IMR-90 (cell line): Measurements from ENCODE around the gene NDUFAB1. TPM values are rescaled to one million over a fixed set of nuclear protein-coding genes. Genes with fewer than 3 reads are reported as not detected.

Experiments used
- ATAC-seq: fragments of 200-7000 bp; cut with Tn5 transposase; 2 replicates; pipeline ENCODE4 v1.9.1; 2020; ENCODE audit warnings: low read depth, mild to moderate bottlenecking, moderate library complexity
- BruUV-seq: library from RNA; stranded (reverse); fragments of 400-500 nt; replicated peaks from 2 replicates; lab custom pipeline; 2021; lab: Mats Ljungman, UMichigan
- CTCF ChIA-PET: fragments of 300-600 bp; formaldehyde crosslinking; extraction: SDS; loops from one replicate; lab custom pipeline; 2021; ENCODE audit warnings: antibody characterized with exemption; lab: Yijun Ruan, JAX
- POLR2A ChIA-PET: fragments of 300-600 bp; sonication (Branson Sonifier 250); formaldehyde crosslinking; loops from one replicate; lab custom pipeline; 2022; ENCODE audit warnings: antibody characterized with exemption; ENCODE audit not compliant: unreplicated experiment; lab: Charles Lee
- DNase-seq: peaks from one replicate; pipeline ENCODE4 v3.0.0; 2013
- H2AFZ ChIP-seq: replicated peaks from 2 replicates; pipeline ENCODE3; 2013; ENCODE audit warnings: low read length, mild to moderate bottlenecking; ENCODE audit not compliant: poor library complexity
- H2AK5ac ChIP-seq: 2 replicates; pipeline ENCODE4 v1.6.1; 2013; ENCODE audit warnings: low read depth, low read length, inconsistent platforms
- H2AK9ac ChIP-seq: replicated peaks from 2 replicates; pipeline ENCODE3; 2013; ENCODE audit warnings: mild to moderate bottlenecking, low read depth, low read length, moderate library complexity; ENCODE audit not compliant: poor library complexity
- H2BK120ac ChIP-seq: 2 replicates; pipeline ENCODE4 v1.6.1; 2013; ENCODE audit warnings: low read depth, low read length, inconsistent platforms
- H2BK15ac ChIP-seq: 3 replicates; pipeline ENCODE4 v1.6.1; 2013; ENCODE audit warnings: low read depth, low read length, inconsistent platforms
- H2BK20ac ChIP-seq: 2 replicates; pipeline ENCODE4 v1.6.1; 2013; ENCODE audit warnings: low read depth, mild to moderate bottlenecking, inconsistent platforms, low read length, moderate library complexity
- H2BK5ac ChIP-seq: 2 replicates; pipeline ENCODE4 v1.6.1; 2013; ENCODE audit warnings: mild to moderate bottlenecking, low read depth, low read length, inconsistent platforms; ENCODE audit not compliant: poor library complexity, severe bottlenecking
- H3K14ac ChIP-seq: replicated peaks from 2 replicates; pipeline ENCODE4 v1.6.1; 2013; ENCODE audit warnings: low read depth, low read length, inconsistent platforms
- H3K18ac ChIP-seq: 2 replicates; pipeline ENCODE4 v1.6.1; 2013; ENCODE audit warnings: low read depth, low read length, control low read depth
- H3K23ac ChIP-seq: 2 replicates; pipeline ENCODE4 v1.6.1; 2013; ENCODE audit warnings: low read depth, low read length, inconsistent platforms
- H3K27ac ChIP-seq: 2 replicates; pipeline ENCODE4 v1.5.1; 2013; ENCODE audit warnings: mild to moderate bottlenecking, control low read depth, low read length; ENCODE audit not compliant: insufficient read depth
- H3K27me3 ChIP-seq: 2 replicates; pipeline ENCODE4 v1.6.1; 2013; ENCODE audit warnings: low read length; ENCODE audit not compliant: control insufficient read depth, insufficient read depth
- H3K36me3 ChIP-seq: 2 replicates; pipeline ENCODE4 v1.6.1; 2013; ENCODE audit warnings: low read length, mixed read lengths; ENCODE audit not compliant: control insufficient read depth, insufficient read depth
- H3K4ac ChIP-seq: 2 replicates; pipeline ENCODE4 v1.6.1; 2013; ENCODE audit warnings: low read depth, low read length, inconsistent platforms
- H3K4me1 ChIP-seq: 2 replicates; pipeline ENCODE4 v1.6.1; 2013; ENCODE audit warnings: low read length, mixed read lengths; ENCODE audit not compliant: control insufficient read depth, insufficient read depth
- H3K4me2 ChIP-seq: 2 replicates; pipeline ENCODE4 v1.6.1; 2013; ENCODE audit warnings: low read depth, mild to moderate bottlenecking, control low read depth, low read length, moderate library complexity
- H3K4me3 ChIP-seq: 2 replicates; pipeline ENCODE4 v1.5.1; 2013; ENCODE audit warnings: low read depth, mild to moderate bottlenecking, control low read depth, low read length, moderate library complexity; ENCODE audit not compliant: insufficient read depth
- H3K56ac ChIP-seq: 2 replicates; pipeline ENCODE4 v1.6.1; 2013; ENCODE audit warnings: low read length, inconsistent platforms; ENCODE audit not compliant: insufficient read depth; ENCODE audit errors: extremely low read depth
- H3K79me1 ChIP-seq, 2 experiments: 2 replicates each; pipeline ENCODE4 v1.6.1; 2013; ENCODE audit warnings: low read length in 2 of 2, inconsistent platforms in 1 of 2, low read depth in 1 of 2
- H3K9ac ChIP-seq: 2 replicates; pipeline ENCODE4 v1.6.1; 2013; ENCODE audit warnings: low read depth, low read length, control low read depth
- H3K9me1 ChIP-seq: 2 replicates; pipeline ENCODE4 v1.6.1; 2013; ENCODE audit warnings: low read length, inconsistent platforms; ENCODE audit not compliant: insufficient read depth
- H3K9me3 ChIP-seq: 2 replicates; pipeline ENCODE4 v1.6.1; 2013; ENCODE audit warnings: low read length; ENCODE audit not compliant: control insufficient read depth, insufficient read depth
- H4K20me1 ChIP-seq: 2 replicates; pipeline ENCODE4 v1.6.1; 2013; ENCODE audit warnings: low read length, inconsistent platforms; ENCODE audit not compliant: insufficient read depth
- H4K5ac ChIP-seq: 2 replicates; pipeline ENCODE4 v1.6.1; 2013; ENCODE audit warnings: mild to moderate bottlenecking, low read depth, low read length, control low read depth
- H4K8ac ChIP-seq, 2 experiments: 2 replicates each; pipeline ENCODE4 v1.6.1; 2013; ENCODE audit warnings: low read depth in 2 of 2, low read length in 2 of 2, control low read depth in 1 of 2, inconsistent platforms in 1 of 2
- H4K91ac ChIP-seq: 2 replicates; pipeline ENCODE4 v1.6.1; 2013; ENCODE audit warnings: low read depth, low read length, inconsistent platforms; ENCODE audit not compliant: insufficient read depth
- POLR2A ChIP-seq: IDR thresholded peaks from 2 replicates; pipeline ENCODE4 v1.6.1; 2012; ENCODE audit warnings: mild to moderate bottlenecking, low read depth, low read length
- RFX5 ChIP-seq: IDR thresholded peaks from 2 replicates; pipeline ENCODE4 v1.8.0; 2012; ENCODE audit warnings: low read depth, mild to moderate bottlenecking, low read length, moderate library complexity
- dilution Hi-C: fragments of 300-500 bp; cut with HindIII; formaldehyde crosslinking; loops from one replicate; pipeline ENCODE4 v1.14.3; 2018; ENCODE audit warnings: low sequenced_read_pairs; ENCODE audit not compliant: unreplicated experiment
- in situ Hi-C: fragments of 300-500 bp; cut with MboI; formaldehyde crosslinking; loops from 3 replicates; pipeline ENCODE4 v1.14.3; 2019; ENCODE audit warnings: low sequenced_read_pairs, inconsistent platforms, mixed read lengths
- intact Hi-C: fragments of 100-400 bp; cut with micrococcal nuclease; formaldehyde crosslinking; loops from 2 replicates; pipeline ENCODE4 v1.10.0; 2022
- polyA plus RNA-seq, 3 experiments: library from polyadenylated mRNA; depleted of rRNA; stranded (reverse); fragments of >200 nt; gene quantifications; 2 replicates each; pipeline ENCODE4 v1.2.3, GENCODE V29; 2012; ENCODE audit warnings: low replicate concordance in 1 of 3
- total RNA-seq: library from RNA; depleted of rRNA; stranded (reverse); fragments of >200 nt; gene quantifications from 2 replicates; pipeline ENCODE4 v1.2.3, GENCODE V29; 2012
- TF ChIP-seq, protein P1 (sequence below): fragments of 150-350 bp; IDR thresholded peaks from 2 replicates; pipeline ENCODE4 v1.6.1; 2017; ENCODE audit warnings: mild to moderate bottlenecking, antibody characterized with exemption, low read length, low read depth
- TF ChIP-seq, protein P2 (sequence below): fragments of 150-350 bp; IDR thresholded peaks from 2 replicates; pipeline ENCODE4 v1.6.1; 2016; ENCODE audit warnings: low read depth, mild to moderate bottlenecking, low read length, moderate library complexity, borderline replicate concordance

Gene NDUFAB1
- total and polyA plus RNA-seq, 2 of the 4 experiments (the other 2 are of a cell fraction): 117 to 146 TPM

DNA sequence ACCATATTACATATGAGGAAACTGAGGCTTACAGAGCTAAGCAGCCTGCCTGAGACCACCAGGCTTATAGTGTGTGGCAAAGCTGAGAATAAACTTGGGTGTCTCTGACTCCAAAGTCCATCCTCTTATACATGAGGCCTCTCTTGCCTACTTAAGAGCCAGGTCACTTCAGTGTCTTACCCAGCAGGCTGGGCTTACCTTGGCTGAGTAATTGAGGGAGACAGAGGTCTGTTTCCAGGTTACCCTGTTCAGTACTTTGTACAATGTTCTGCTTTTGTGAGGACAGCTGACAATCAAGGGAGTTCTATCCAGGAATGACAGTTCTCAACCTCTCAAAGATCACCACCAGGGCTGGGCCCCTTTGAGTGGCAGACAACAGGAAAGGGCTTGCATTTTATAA is 14.4 kb downstream of the NDUFAB1 start:
- no peak for ATAC-seq
- H3K9ac ChIP-seq: no peak overlapping the region
- H3K4ac ChIP-seq: no peak overlapping the region
- no TSS peak for BruUV-seq
- no peaks in the 10 kb centered on the region for H3K27me3 ChIP-seq
- POLR2A ChIA-PET: no interaction called here
- in situ Hi-C loops: no loop called here
- H3K9me3 ChIP-seq: no peaks in the 10 kb centered on the region
- peaks cover 40% of the 10 kb centered on the region for H3K36me3 ChIP-seq
- no peak overlapping the region for H2BK5ac ChIP-seq
- peaks cover 9 to 30% of the 10 kb centered on the region in 2 experiments for H3K79me1 ChIP-seq
- no peak overlapping the region for H2AK9ac ChIP-seq
- no peak for DNase-seq
- H2AFZ ChIP-seq: no peak overlapping the region
- no peak overlapping the region for H2AK5ac ChIP-seq
- H3K18ac ChIP-seq: no peak overlapping the region
- no peak overlapping the region for H3K27ac ChIP-seq
- H4K91ac ChIP-seq: no peak overlapping the region
- H3K4me2 ChIP-seq: no peak overlapping the region
- H3K14ac ChIP-seq: no peak overlapping the region
- TF ChIP-seq POLR2A (no peak), RFX5 (no peak)
- TF ChIP-seq, protein P1, sequence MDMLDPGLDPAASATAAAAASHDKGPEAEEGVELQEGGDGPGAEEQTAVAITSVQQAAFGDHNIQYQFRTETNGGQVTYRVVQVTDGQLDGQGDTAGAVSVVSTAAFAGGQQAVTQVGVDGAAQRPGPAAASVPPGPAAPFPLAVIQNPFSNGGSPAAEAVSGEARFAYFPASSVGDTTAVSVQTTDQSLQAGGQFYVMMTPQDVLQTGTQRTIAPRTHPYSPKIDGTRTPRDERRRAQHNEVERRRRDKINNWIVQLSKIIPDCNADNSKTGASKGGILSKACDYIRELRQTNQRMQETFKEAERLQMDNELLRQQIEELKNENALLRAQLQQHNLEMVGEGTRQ: no peak
- TF ChIP-seq, protein P2, sequence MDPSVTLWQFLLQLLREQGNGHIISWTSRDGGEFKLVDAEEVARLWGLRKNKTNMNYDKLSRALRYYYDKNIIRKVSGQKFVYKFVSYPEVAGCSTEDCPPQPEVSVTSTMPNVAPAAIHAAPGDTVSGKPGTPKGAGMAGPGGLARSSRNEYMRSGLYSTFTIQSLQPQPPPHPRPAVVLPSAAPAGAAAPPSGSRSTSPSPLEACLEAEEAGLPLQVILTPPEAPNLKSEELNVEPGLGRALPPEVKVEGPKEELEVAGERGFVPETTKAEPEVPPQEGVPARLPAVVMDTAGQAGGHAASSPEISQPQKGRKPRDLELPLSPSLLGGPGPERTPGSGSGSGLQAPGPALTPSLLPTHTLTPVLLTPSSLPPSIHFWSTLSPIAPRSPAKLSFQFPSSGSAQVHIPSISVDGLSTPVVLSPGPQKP: no peak
- intact Hi-C loops: no loop called here
- H3K4me1 ChIP-seq: no peaks in the 10 kb centered on the region
- H2BK120ac ChIP-seq: no peak overlapping the region
- H2BK20ac ChIP-seq: no peak overlapping the region
- H4K8ac ChIP-seq: no peak overlapping the region
- CTCF ChIA-PET: interaction anchor here (1.1 kb wide), 1 partner anchor 24 kb away, joined by 3 read pairs; the partner anchor contains the start of gene UBFD1
- no peaks in the 10 kb centered on the region for H3K9me1 ChIP-seq
- no peak overlapping the region for H3K4me3 ChIP-seq
- H4K20me1 ChIP-seq: no peaks in the 10 kb centered on the region; the same call in 1 of the 2 replicates
- H3K56ac ChIP-seq: no peak overlapping the region
- dilution Hi-C loops: no loop called here
- no peak overlapping the region for H2BK15ac ChIP-seq
- H3K23ac ChIP-seq: no peak overlapping the region
- H4K5ac ChIP-seq: no peak overlapping the region
